HAP-1 (cell line): ENCODE results near the gene RABGAP1L.
"Not testable (repeated sequence)": the region's sequence is repeated elsewhere in the genome, so short reads cannot be mapped to it uniquely, and the experiment has no call there.

ENCODE experiments used
- DNase-seq, 2 experiments: peaks; one replicate each; pipeline ENCODE4 v3.0.0-alpha.2; 2016 to 2020; ENCODE audit warnings: low spot score in 2 of 2
- H3K27me3 ChIP-seq: fragments of 250-450 bp; sonication (Bioruptor Pico); 2 replicates; pipeline ENCODE4 v1.5.1; 2020; ENCODE audit warnings: low read depth, mild to moderate bottlenecking, moderate library complexity
- H3K36me3 ChIP-seq: fragments of 250-450 bp; sonication (Bioruptor Pico); replicated peaks from 2 replicates; pipeline ENCODE4 v1.5.1; 2020; ENCODE audit warnings: mild to moderate bottlenecking
- H3K4me1 ChIP-seq: fragments of 250-450 bp; sonication (Bioruptor Pico); 2 replicates; pipeline ENCODE4 v1.5.1; 2020; ENCODE audit warnings: mild to moderate bottlenecking
- H3K4me3 ChIP-seq: fragments of 250-450 bp; sonication (Bioruptor Pico); 2 replicates; pipeline ENCODE4 v1.5.1; 2020; ENCODE audit warnings: mild to moderate bottlenecking, moderate library complexity
- H3K9me3 ChIP-seq: fragments of 250-450 bp; sonication (Bioruptor Pico); 2 replicates; pipeline ENCODE4 v1.5.1; 2020; ENCODE audit warnings: mild to moderate bottlenecking, moderate library complexity
- in situ Hi-C: fragments of 300-500 bp; cut with MboI; formaldehyde crosslinking; loops from 3 replicates; pipeline ENCODE4 v1.14.3; 2020; ENCODE audit warnings: low sequenced_read_pairs, inconsistent platforms, mixed read lengths

RABGAP1L gene

GRCh38 chr1:174159252-174160108, at the start of gene RABGAP1L:
Gene RABGAP1L, plus strand, starts transcription at chr1:174159520.
- Histone ChIP-seq H3K9me3 (no peaks in the 10 kb centered on the region), H3K4me3 (peak within 1 kb of the TSS; percentile 98), H3K27me3 (no peaks in the 10 kb centered on the region), H3K4me1 (peaks cover 5% of the 10 kb centered on the region; the same call in 1 of the 2 replicates), H3K36me3 (no peaks in the 10 kb centered on the region)
- in situ Hi-C loops = loop anchor here (10.0 kb wide), 1 partner anchor 55 kb away; no protein-coding TSS in a partner anchor
- DNase-seq = peak; percentile 92 to 97

- Histone ChIP-seq H3K36me3 (no peaks in the 10 kb centered on the region), H3K27me3 (peaks cover 36% of the 10 kb centered on the region), H3K4me1 (peaks cover 15% of the 10 kb centered on the region), H3K9me3 (no peaks in the 10 kb centered on the region), H3K4me3 (no peak overlapping the region)
- in situ Hi-C loops = no loop called here
- DNase-seq = no peak
Measured at GRCh38 chr1:174110053-174110452, 49.3 kb upstream of the RABGAP1L start.

- in situ Hi-C loops = no loop called here
- H3K4me1 ChIP-seq = peaks cover 15% of the 10 kb centered on the region
- H3K36me3 ChIP-seq = no peaks in the 10 kb centered on the region
- no peaks in the 10 kb centered on the region for H3K9me3 ChIP-seq
- no peak overlapping the region for H3K4me3 ChIP-seq
- peaks cover 45% of the 10 kb centered on the region for H3K27me3 ChIP-seq
- peak in 1 of 2 experiments; percentile 92 for DNase-seq
Measured at GRCh38 chr1:174112489-174113162, 46.7 kb upstream of the RABGAP1L start.

- in situ Hi-C loops = no loop called here
- peaks cover 49% of the 10 kb centered on the region for H3K27me3 ChIP-seq
- H3K36me3 ChIP-seq = no peaks in the 10 kb centered on the region
- no peak overlapping the region for H3K4me3 ChIP-seq
- no peaks in the 10 kb centered on the region for H3K9me3 ChIP-seq
- H3K4me1 ChIP-seq = peaks cover 15% of the 10 kb centered on the region
- DNase-seq = no peak
Measured at GRCh38 chr1:174114106-174114505, 45.2 kb upstream of the RABGAP1L start.

GRCh38 chr1:174114788-174115448, 44.4 kb upstream of the RABGAP1L start:
- H3K4me1 ChIP-seq = peaks cover 15% of the 10 kb centered on the region
- H3K36me3 ChIP-seq = no peaks in the 10 kb centered on the region
- DNase-seq = peak; percentile 58 to 61
- H3K4me3 ChIP-seq = no peak overlapping the region
- no peaks in the 10 kb centered on the region for H3K9me3 ChIP-seq
- in situ Hi-C loops = no loop called here
- peaks cover 44% of the 10 kb centered on the region for H3K27me3 ChIP-seq

GRCh38 chr1:174116042-174116441, 43.3 kb upstream of the RABGAP1L start:
- in situ Hi-C loops = no loop called here
- H3K27me3 ChIP-seq = peaks cover 36% of the 10 kb centered on the region
- DNase-seq = no peak
- peaks cover 15% of the 10 kb centered on the region for H3K4me1 ChIP-seq
- H3K9me3 ChIP-seq = no peaks in the 10 kb centered on the region
- no peaks in the 10 kb centered on the region for H3K36me3 ChIP-seq
- no peak overlapping the region for H3K4me3 ChIP-seq

- peaks cover 27% of the 10 kb centered on the region for H3K27me3 ChIP-seq
- H3K4me3 ChIP-seq = no peak overlapping the region
- no peaks in the 10 kb centered on the region for H3K4me1 ChIP-seq
- H3K9me3 ChIP-seq = no peaks in the 10 kb centered on the region
- in situ Hi-C loops = no loop called here
- no peaks in the 10 kb centered on the region for H3K36me3 ChIP-seq
- DNase-seq = no peak
Measured at GRCh38 chr1:174118751-174119150, 40.6 kb upstream of the RABGAP1L start.

GRCh38 chr1:174122318-174122717, 37.0 kb upstream of the RABGAP1L start:
- in situ Hi-C loops, H3K36me3 ChIP-seq, H3K4me1 ChIP-seq, H3K4me3 ChIP-seq, H3K9me3 ChIP-seq, DNase-seq: not testable (repeated sequence)
- peaks cover 17% of the 10 kb centered on the region for H3K27me3 ChIP-seq

GRCh38 chr1:174123843-174124242, 35.5 kb upstream of the RABGAP1L start:
- no peak overlapping the region for H3K4me3 ChIP-seq
- H3K27me3 ChIP-seq = peaks cover 5% of the 10 kb centered on the region; the same call in 1 of the 2 replicates
- no peaks in the 10 kb centered on the region for H3K4me1 ChIP-seq
- H3K36me3 ChIP-seq = no peaks in the 10 kb centered on the region
- no peak for DNase-seq
- H3K9me3 ChIP-seq = no peaks in the 10 kb centered on the region
- in situ Hi-C loops = no loop called here

GRCh38 chr1:174127176-174127575, 32.1 kb upstream of the RABGAP1L start:
- H3K9me3 ChIP-seq, H3K4me1 ChIP-seq, H3K4me3 ChIP-seq, in situ Hi-C loops, H3K27me3 ChIP-seq, H3K36me3 ChIP-seq, DNase-seq: not testable (repeated sequence)

GRCh38 chr1:174131032-174131638, 28.2 kb upstream of the RABGAP1L start:
- Histone ChIP-seq H3K27me3 (no peaks in the 10 kb centered on the region), H3K9me3 (no peaks in the 10 kb centered on the region), H3K4me1 (no peaks in the 10 kb centered on the region), H3K4me3 (no peak overlapping the region), H3K36me3 (no peaks in the 10 kb centered on the region)
- DNase-seq = no peak
- in situ Hi-C loops = no loop called here

- H3K4me1 ChIP-seq = no peaks in the 10 kb centered on the region
- H3K36me3 ChIP-seq = no peaks in the 10 kb centered on the region
- peaks cover 6% of the 10 kb centered on the region for H3K27me3 ChIP-seq
- in situ Hi-C loops = no loop called here
- no peak overlapping the region for H3K4me3 ChIP-seq
- H3K9me3 ChIP-seq = no peaks in the 10 kb centered on the region
- no peak for DNase-seq
Measured at GRCh38 chr1:174134003-174134659, 25.2 kb upstream of the RABGAP1L start.

GRCh38 chr1:174135211-174135610, 24.1 kb upstream of the RABGAP1L start:
- DNase-seq = no peak
- peaks cover 13% of the 10 kb centered on the region for H3K27me3 ChIP-seq

More at GRCh38 chr1:174135211-174135610, 24.1 kb upstream of the RABGAP1L start:
- H3K4me1 ChIP-seq = no peaks in the 10 kb centered on the region
- H3K4me3 ChIP-seq = no peak overlapping the region
- H3K36me3 ChIP-seq = no peaks in the 10 kb centered on the region
- no peaks in the 10 kb centered on the region for H3K9me3 ChIP-seq
- in situ Hi-C loops = no loop called here
